Left ventricle myocardium superior (tissue), 1 donor: ENCODE measurements around the gene CACNA2D2. TPM values are rescaled to one million over a fixed set of nuclear protein-coding genes. Genes with fewer than 3 reads are reported as not detected.
A peak's percentile ranks its signal among the peaks of the same experiment; 100 is the strongest.
"Not testable (repeated sequence)": the region's sequence is repeated elsewhere in the genome, so short reads cannot be mapped to it uniquely, and the experiment has no call there.

ENCODE experiments used
- ATAC-seq: fragments of 200-7000 bp; cut with Tn5 transposase; one replicate; pipeline ENCODE4 v1.9.1; 2020; ENCODE audit warnings: mild to moderate bottlenecking, moderate library complexity
- DNase-seq: peaks from one replicate; pipeline ENCODE4 v3.0.0-alpha.2; 2020
- intact Hi-C: fragments of 100-400 bp; cut with micrococcal nuclease; formaldehyde crosslinking; loops from one replicate; pipeline ENCODE4 v1.11.0; 2022
- total RNA-seq: library from RNA; stranded (reverse); fragmentation: NEBNext Ultra II Directional; extraction: Animal tissue kit (Norgen Biotek cat#: 25700); gene quantifications from one replicate; pipeline ENCODE4 v1.2.1, GENCODE V29; 2021
- donor health status: DM: no; HTN: yes; CAD: no; lungs with severe emphysema.

The CACNA2D2 gene
- total RNA-seq, 1 donor from 2014 or later: 2.8 TPM

DNA sequence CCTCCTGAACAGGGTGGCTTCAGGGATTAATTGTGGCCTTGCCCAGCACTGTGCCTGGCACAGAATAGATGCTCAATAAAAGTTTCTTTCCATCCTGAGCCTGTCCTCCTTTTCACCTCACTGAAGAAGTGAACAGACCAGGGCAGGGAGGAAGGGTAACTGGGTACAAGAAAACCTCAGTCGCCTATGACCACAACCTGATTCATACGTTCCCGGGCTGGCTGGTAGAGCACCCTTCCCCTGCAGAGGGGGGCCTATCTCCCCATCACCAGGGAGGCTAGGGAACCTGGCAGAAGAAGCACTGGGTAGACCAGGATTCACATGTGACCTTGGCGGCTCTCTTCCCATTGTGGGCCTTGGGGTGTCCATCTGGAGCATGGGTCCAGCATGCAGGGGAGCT, 27.8 kb upstream of the CACNA2D2 start:
- ATAC-seq (no peak), DNase-seq (no peak)
- intact Hi-C loops: no loop called here

- no peak for DNase-seq
- intact Hi-C loops: no loop called here
- ATAC-seq: no peak
Observed at GRCh38 chr3:50530001-50530970, 26.9 kb upstream of the CACNA2D2 start.

DNA sequence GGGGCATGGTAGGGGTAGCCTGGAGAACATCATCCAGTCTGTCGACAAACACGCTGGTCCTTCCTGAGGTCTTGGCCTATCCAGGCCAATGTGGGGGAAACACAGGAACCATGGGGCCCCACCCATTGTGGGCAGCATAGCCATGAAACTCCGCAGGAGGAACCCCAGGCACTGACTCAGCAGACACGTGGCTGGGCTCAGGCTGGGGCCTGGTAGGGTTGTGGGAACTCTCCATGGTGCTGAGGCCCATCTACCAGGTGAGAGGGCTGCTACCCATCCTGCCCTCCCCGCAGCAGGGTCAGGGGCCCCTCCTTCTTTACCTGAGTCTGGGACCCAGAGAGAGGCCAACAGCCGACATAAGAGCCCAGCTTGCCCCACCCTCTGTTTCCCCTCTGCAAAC, 22.6 kb upstream of the CACNA2D2 start:
- intact Hi-C loops: no loop called here
- DNase-seq (peak; percentile 58), ATAC-seq (peak; percentile 64)

GRCh38 chr3:50525191-50525910, 21.9 kb upstream of the CACNA2D2 start:
- no peak for DNase-seq
- ATAC-seq: no peak
- intact Hi-C loops: no loop called here

DNA sequence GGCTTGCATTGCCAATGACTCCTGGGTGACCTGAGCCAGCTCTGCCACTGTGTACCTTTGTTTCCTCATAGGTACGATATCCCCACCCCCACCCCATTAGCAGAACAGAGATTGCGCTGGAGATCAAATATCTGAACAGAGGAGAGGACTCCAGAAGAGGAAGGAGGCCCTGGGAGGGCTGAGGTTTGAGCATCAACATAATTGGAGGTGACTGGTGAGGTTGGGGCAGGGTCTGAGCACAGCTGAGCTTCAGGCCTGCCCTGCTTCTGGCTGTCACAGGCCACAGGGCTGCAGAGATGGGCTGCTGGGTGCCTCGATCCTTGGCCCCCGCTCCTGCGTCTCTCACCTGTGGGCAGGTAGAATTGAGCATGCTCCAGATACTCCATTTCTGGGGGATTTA, 21.3 kb upstream of the CACNA2D2 start:
- ATAC-seq (no peak), DNase-seq (no peak)
- intact Hi-C loops: no loop called here

GRCh38 chr3:50523279-50523811, 19.9 kb upstream of the CACNA2D2 start:
- no peak for ATAC-seq
- DNase-seq: no peak
- intact Hi-C loops: no loop called here

GRCh38 chr3:50521572-50521971, 18.1 kb upstream of the CACNA2D2 start:
- ATAC-seq: no peak
- intact Hi-C loops: no loop called here

DNA sequence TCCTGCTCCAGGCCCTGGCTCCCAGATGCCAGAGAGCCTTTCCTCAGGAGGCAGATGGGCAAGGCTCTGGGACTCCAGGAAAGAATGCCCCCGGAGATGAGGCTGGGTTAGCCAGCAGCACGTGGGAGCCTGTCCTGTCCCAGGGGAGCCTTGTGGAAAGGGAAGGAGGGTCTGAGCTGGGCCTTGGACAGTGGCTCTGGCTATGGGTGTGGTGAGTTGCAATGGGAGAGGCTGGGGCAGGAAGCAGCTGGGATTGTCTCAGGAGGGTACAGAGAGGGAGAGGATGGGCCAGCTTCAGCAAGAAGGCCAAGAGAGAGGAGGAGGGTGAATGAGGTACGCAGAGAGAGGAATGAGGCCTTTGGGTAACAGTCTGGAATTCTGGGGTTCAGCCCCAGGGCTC, 17.4 kb upstream of the CACNA2D2 start:
- intact Hi-C loops: no loop called here
- ATAC-seq (no peak), DNase-seq (no peak)

More at GRCh38 chr3:50521572-50521971, 18.1 kb upstream of the CACNA2D2 start:
- no peak for DNase-seq

GRCh38 chr3:50519471-50520089, 16.1 kb upstream of the CACNA2D2 start:
- ATAC-seq (peak; percentile 44), DNase-seq (peak; percentile 67)
- intact Hi-C loops: no loop called here

- ATAC-seq (no peak), DNase-seq (no peak)
- intact Hi-C loops: no loop called here
Observed at GRCh38 chr3:50518436-50518835, 15.0 kb upstream of the CACNA2D2 start.

GRCh38 chr3:50517721-50518206, 14.3 kb upstream of the CACNA2D2 start:
- ATAC-seq (no peak), DNase-seq (no peak)
- intact Hi-C loops: no loop called here

DNA sequence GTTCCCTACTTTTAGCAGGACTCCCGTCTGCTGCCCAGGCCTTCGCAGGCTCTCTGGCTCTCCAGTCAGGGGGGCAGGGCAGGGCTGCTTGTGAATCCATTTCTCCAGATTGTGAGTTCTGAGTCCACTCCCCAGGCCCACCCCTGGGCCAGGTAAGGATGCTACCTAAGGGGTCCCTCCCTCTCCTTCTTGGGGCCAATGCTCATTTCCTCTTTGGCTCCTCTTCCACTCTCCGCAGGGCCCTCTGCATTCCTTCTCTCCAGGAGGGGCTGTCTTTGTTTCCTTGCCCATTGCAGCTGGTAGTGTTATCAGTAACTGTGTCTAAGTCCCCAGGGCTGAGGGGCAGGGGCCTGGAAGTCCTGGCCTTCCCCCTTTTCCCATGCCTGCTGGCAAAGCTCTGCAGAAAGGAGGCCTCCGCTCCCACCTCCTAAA, 13.0 kb upstream of the CACNA2D2 start:
- DNase-seq (no peak), ATAC-seq (peak; percentile 21)
- intact Hi-C loops: no loop called here

- DNase-seq: peak; percentile 80
- intact Hi-C loops: no loop called here
- peak; percentile 82 for ATAC-seq
Observed at GRCh38 chr3:50515565-50516439, 12.4 kb upstream of the CACNA2D2 start.

- ATAC-seq, DNase-seq, intact Hi-C loops: not testable (repeated sequence)
Observed at GRCh38 chr3:50512908-50513307, 9.5 kb upstream of the CACNA2D2 start.

- DNase-seq (no peak), ATAC-seq (no peak)
- intact Hi-C loops: no loop called here
Observed at GRCh38 chr3:50512131-50512530, 8.7 kb upstream of the CACNA2D2 start.

DNA sequence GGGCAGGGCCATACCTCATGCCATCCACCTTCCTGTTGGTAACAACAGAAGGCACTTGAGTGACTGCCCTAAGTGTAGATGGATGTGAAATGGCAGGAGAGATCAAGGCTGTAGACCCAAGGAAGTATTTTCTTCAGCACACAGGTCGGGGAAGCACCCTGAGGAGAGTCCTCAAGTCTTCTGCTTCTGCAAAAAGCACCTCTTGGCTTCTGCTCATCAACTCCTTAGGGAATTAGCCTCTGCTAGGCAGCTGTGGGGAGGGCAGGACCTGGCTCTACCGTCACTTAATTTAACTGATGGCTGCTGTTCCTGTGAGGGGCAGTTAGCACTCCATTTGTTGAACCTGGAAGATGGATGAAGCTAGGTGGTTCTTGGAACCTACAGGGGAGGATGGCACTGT, 6.9 kb upstream of the CACNA2D2 start:
- no peak for ATAC-seq
- intact Hi-C loops: no loop called here
- no peak for DNase-seq

DNA sequence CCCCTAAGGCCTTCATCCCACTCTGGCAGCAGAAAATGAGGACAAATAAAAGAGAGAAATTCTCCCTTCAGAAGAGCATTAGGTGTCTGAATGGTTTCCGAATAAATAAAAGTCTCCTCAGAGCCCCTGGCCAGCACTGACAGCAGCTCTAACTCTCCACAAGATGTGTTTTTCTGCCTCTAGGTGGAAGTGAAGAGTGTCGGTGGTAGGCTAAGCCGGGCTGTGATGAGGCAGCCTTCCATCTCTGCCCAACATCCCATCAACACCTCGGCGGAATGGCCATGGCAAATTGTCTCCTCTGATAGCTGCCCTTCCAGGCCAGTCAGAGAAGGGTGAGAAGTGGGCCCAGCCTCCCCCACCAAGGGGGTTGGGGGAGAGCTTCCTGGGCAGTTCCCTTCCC, 6.3 kb upstream of the CACNA2D2 start:
- intact Hi-C loops: no loop called here
- DNase-seq: no peak
- ATAC-seq: no peak

DNA sequence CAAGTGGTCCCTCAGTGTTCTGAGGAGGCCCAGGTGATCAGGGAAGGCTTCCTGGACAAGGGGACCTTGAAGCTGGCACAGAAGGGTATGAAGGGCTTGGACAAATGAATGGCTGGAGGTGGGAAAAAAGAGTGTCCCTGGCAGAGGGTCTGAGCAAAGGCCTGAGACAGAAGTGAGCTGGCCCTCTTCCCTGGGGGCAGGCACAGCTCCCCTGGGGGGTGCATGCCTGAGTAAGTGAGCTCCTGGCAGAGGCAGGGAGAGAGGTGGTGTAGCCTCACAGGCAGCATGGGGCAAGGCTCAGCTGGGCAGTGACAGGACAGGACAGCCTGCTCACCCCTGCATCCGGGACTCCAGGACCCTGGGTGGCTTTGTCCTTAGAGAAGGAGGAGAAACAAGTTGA, 5.4 kb upstream of the CACNA2D2 start:
- intact Hi-C loops: no loop called here
- no peak for DNase-seq
- no peak for ATAC-seq

DNA sequence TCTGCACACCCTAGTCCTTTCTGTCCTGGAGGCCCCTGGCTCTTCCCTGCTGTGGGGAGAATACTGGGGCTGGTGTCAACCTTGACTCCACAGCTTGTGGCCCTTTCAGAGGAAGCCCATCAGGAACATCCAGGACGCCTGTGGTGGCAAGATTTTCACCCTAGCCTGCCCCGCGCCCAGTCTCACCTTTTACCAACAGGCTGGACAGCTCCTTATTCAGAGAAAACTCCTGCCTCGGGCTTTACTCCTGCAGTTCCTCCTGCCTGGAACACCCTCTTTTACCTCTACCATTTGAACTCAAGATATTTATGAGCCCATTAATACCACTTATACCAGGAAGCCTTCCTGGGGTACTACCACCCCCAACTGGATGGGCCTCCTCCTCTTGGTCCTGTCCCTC, 2.7 kb upstream of the CACNA2D2 start:
- intact Hi-C loops: no loop called here
- no peak for ATAC-seq
- DNase-seq: no peak
